Measurements from ENCODE around the gene ROCK2. TPM values are rescaled to one million over a fixed set of nuclear protein-coding genes. Genes with fewer than 3 reads are reported as not detected.

The ROCK2 gene
- polyA plus RNA-seq, 2 of the 4 experiments (the other 2 are of a cell fraction) = 34.0 to 38.7 TPM

DNA sequence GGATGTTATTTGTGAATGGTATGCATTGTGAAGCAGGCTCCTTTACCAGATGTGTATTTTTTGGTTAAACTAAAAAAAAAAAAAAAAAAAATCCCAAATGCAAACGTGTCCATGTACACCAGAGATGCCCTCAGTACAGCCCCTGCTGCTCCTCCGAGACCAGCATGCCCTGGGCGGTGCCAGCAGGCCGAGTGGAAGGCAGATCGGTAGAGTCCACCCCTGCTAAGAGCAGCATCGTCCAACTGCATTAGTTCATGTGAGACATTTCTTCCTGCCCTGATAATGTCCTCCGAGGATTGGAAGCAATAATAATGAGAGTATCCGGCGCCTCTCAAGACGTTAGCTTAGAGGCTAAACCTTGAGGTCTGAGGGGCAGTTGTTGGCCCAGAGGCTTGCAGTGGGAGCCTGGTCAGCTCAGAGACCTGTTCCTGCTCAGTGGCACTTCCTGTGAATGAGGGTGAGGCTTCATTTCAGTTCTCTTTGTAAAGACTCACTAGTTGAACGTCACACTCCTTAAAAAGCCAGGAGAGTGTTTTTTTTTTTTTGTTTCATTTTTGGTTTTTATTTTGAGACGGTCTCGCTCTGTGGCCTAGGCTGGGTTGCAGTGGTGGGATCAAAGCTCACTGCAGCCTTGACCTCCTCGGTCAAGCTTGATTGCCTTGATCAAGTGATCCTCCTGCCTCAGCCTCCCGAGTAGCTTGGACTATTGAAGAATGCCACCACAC is 183.5 kb downstream of the ROCK2 start:
- Histone ChIP-seq H3K27ac (no peak overlapping the region), H3K9me3 (no peaks in the 10 kb centered on the region), H3K4me3 (no peak overlapping the region), H3K4me1 (peaks cover 8% of the 10 kb centered on the region; the same call in 2 of the 3 replicates), H3K4me2 (no peak overlapping the region)
- no peak for FAIRE-seq
- TF ChIP-seq FOSL2 (IDR thresholded peaks at IDR 0.05) (no peak), FOSL2 (CRISPR knock-in tag; IDR thresholded peaks at IDR 0.05) (no peak), RAD21 (conservative IDR thresholded peaks at IDR 0.05 in 1 of 2, IDR thresholded peaks at IDR 0.05 in 1 of 2) (no peak), ZFP36 (IDR thresholded peaks at IDR 0.05; ENCODE audit: borderline replicate concordance, partially characterized antibody) (no peak), EHMT2 (IDR thresholded peaks at IDR 0.05; ENCODE audit: low read depth) (no peak), SREBF2 (IDR thresholded peaks at IDR 0.05) (no peak), CHD4 (IDR thresholded peaks at IDR 0.05; ENCODE audit: borderline replicate concordance) (no peak)
- CTCF ChIA-PET = interaction anchor here (1.2 to 1.8 kb wide), 5 partner anchors 28 to 423 kb away, joined by 3 to 14 read pairs (median 4); a partner anchor contains a TSS
- ATAC-seq = no peak
- 84% methylated on average over 15 of the region's 15 CpGs for WGBS (ENCODE audit: missing lambda C conversion rate)
- POLR2A ChIA-PET = no interaction called here
- DNase-seq (ENCODE audit: low read depth in 1 of 2, low spot score in 1 of 2) = no peak

DNA sequence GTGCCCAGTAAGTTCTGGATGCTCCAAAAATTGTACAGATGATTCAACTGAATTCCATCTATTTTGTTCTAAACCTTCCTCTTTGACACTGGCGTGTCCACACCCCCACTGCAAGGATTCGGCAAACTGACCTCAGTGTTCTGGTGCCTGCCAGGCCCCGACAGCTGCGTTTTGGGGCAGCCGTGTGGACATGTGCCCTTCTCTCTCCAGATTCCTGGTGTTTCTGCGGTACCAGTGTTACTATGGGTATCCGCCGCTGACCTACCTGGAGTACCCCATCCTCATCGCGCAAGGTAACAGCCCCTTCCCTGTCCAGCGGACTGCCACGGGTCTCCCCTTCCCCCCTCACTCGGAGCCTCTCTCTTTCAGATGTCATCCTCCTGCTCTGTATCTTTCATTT is 184.2 kb downstream of the ROCK2 start:
- TF ChIP-seq FOSB (CRISPR knock-in tag; IDR thresholded peaks at IDR 0.05) (no peak), CHD4 (IDR thresholded peaks at IDR 0.05; ENCODE audit: borderline replicate concordance) (no peak), RCOR1 (IDR thresholded peaks at IDR 0.05; ENCODE audit: low read depth, low read length) (no peak), HEYL (CRISPR knock-in tag; IDR thresholded peaks at IDR 0.05) (no peak)
- TF ChIP-seq, protein P1, sequence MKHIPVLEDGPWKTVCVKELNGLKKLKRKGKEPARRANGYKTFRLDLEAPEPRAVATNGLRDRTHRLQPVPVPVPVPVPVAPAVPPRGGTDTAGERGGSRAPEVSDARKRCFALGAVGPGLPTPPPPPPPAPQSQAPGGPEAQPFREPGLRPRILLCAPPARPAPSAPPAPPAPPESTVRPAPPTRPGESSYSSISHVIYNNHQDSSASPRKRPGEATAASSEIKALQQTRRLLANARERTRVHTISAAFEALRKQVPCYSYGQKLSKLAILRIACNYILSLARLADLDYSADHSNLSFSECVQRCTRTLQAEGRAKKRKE (CRISPR knock-in tag; IDR thresholded peaks at IDR 0.05; ENCODE audit: low read depth) = no peak
- no peak overlapping the region for H3K4me2 ChIP-seq
- CTCF ChIA-PET = interaction anchor here (1.3 to 2.1 kb wide), 3 partner anchors 8 to 424 kb away, joined by 4 to 7 read pairs (median 7); a partner anchor contains a TSS
- no peak overlapping the region for H3K4me3 ChIP-seq
- FAIRE-seq = no peak
- DNase-seq (ENCODE audit: low read depth in 1 of 2, low spot score in 1 of 2) = no peak
- H3K9me3 ChIP-seq = no peaks in the 10 kb centered on the region
- H3K4me1 ChIP-seq = peaks cover 9% of the 10 kb centered on the region; the same call in 2 of the 3 replicates
- H3K27ac ChIP-seq = no peak overlapping the region
- ATAC-seq = no peak
- POLR2A ChIA-PET = no interaction called here
- 92% methylated on average over 13 of the region's 13 CpGs for WGBS (ENCODE audit: missing lambda C conversion rate)

DNA sequence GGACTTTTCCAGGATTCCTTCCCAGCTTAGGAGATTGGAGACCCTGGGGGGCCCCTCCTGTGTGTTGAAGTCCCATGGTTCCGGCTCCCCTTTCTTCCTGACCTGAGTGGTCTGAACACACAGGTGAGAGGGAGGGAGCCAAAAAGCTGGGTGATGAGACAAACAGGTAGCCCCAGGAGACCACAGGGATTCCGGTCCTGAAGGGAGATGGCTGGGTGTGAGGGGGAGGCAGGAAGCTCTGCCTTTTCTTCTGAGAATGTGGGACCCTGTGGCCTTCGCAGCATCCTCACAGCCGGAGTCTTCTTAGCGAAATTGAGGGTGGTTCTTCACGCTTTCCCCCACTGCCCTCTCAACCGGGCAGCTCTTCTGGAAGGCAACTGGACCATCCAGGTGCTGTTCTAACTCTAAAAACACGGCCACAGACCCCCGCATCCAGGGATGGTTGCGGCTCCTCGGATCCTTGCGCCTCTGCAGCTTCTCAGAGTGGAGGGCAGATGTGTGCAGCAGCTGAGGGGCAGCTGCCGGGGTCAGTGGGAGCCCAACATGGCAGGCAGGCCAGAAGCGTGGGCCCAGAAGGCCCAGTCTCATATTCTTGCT is 184.8 kb downstream of the ROCK2 start:
- WGBS (ENCODE audit: missing lambda C conversion rate) = 91% methylated on average over 14 of the region's 14 CpGs
- CTCF ChIA-PET = interaction anchor here (0.8 to 2.1 kb wide), 5 partner anchors 9 to 425 kb away, joined by 3 to 7 read pairs (median 4); a partner anchor contains a TSS
- Histone ChIP-seq H3K9me3 (no peaks in the 10 kb centered on the region), H3K4me2 (no peak overlapping the region), H3K4me1 (peaks cover 9% of the 10 kb centered on the region; the same call in 2 of the 3 replicates), H3K4me3 (no peak overlapping the region), H3K27ac (no peak overlapping the region)
- no peak for TF ChIP-seq POLR2A (IDR thresholded peaks at IDR 0.05; ENCODE audit: low read length)
- TF ChIP-seq, protein P2, sequence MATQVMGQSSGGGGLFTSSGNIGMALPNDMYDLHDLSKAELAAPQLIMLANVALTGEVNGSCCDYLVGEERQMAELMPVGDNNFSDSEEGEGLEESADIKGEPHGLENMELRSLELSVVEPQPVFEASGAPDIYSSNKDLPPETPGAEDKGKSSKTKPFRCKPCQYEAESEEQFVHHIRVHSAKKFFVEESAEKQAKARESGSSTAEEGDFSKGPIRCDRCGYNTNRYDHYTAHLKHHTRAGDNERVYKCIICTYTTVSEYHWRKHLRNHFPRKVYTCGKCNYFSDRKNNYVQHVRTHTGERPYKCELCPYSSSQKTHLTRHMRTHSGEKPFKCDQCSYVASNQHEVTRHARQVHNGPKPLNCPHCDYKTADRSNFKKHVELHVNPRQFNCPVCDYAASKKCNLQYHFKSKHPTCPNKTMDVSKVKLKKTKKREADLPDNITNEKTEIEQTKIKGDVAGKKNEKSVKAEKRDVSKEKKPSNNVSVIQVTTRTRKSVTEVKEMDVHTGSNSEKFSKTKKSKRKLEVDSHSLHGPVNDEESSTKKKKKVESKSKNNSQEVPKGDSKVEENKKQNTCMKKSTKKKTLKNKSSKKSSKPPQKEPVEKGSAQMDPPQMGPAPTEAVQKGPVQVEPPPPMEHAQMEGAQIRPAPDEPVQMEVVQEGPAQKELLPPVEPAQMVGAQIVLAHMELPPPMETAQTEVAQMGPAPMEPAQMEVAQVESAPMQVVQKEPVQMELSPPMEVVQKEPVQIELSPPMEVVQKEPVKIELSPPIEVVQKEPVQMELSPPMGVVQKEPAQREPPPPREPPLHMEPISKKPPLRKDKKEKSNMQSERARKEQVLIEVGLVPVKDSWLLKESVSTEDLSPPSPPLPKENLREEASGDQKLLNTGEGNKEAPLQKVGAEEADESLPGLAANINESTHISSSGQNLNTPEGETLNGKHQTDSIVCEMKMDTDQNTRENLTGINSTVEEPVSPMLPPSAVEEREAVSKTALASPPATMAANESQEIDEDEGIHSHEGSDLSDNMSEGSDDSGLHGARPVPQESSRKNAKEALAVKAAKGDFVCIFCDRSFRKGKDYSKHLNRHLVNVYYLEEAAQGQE (IDR thresholded peaks at IDR 0.05) = no peak
- no peak for TF ChIP-seq HOXB5 (CRISPR knock-in tag; IDR thresholded peaks at IDR 0.05)
- no peak for TF ChIP-seq JUNB (IDR thresholded peaks at IDR 0.05)
- no peak for TF ChIP-seq GATA3 (IDR thresholded peaks at IDR 0.05; ENCODE audit: borderline replicate concordance)
- no peak for TF ChIP-seq RNF2 (IDR thresholded peaks at IDR 0.05; ENCODE audit: borderline replicate concordance, low read depth)
- no peak for TF ChIP-seq NPAS2 (CRISPR knock-in tag; IDR thresholded peaks at IDR 0.05; ENCODE audit: borderline replicate concordance)
- TF ChIP-seq MAZ (IDR thresholded peaks at IDR 0.05; ENCODE audit: borderline replicate concordance, low read depth, low read length) = no peak
- TF ChIP-seq RAD21 (conservative IDR thresholded peaks at IDR 0.05 in 1 of 2, IDR thresholded peaks at IDR 0.05 in 1 of 2) = no peak
- TF ChIP-seq ESRRA (IDR thresholded peaks at IDR 0.05; ENCODE audit: borderline replicate concordance, low read length) = no peak
- no peak for TF ChIP-seq KDM5A (IDR thresholded peaks at IDR 0.05)
- TF ChIP-seq PHF8 (IDR thresholded peaks at IDR 0.05; ENCODE audit: borderline replicate concordance, low read depth) = no peak
- no peak for TF ChIP-seq FOXS1 (CRISPR knock-in tag; IDR thresholded peaks at IDR 0.05)
- ATAC-seq (no peak), DNase-seq (ENCODE audit: low read depth in 1 of 2, low spot score in 1 of 2) (no peak), FAIRE-seq (no peak)
- POLR2A ChIA-PET = interaction anchor here (0.5 kb wide), 1 partner anchor 185 kb away, joined by 4 read pairs; the partner anchor contains the start of gene ROCK2
